Forelimb muscle (tissue), 1 donor: ENCODE data around the gene EIF5B. TPM values are rescaled to one million over a fixed set of nuclear protein-coding genes. Genes with fewer than 3 reads are reported as not detected.

Experiments used
- DNase-seq: peaks from one replicate; pipeline ENCODE4 v3.0.0-alpha.2; 2013; ENCODE audit warnings: low read depth
- polyA plus RNA-seq: library from polyadenylated mRNA; unstranded; fragments of 120-200 nt; gene quantifications from one replicate; pipeline ENCODE4 v1.2.1, GENCODE V29; 2013; ENCODE audit not compliant: insufficient read length

The EIF5B gene
- polyA plus RNA-seq, 1 donor: 53.9 TPM

- no peak for DNase-seq
Measured at GRCh38 chr2:99410276-99410675, 73.1 kb downstream of the EIF5B start.

- no peak for DNase-seq
Measured at GRCh38 chr2:99414566-99414965, 77.4 kb downstream of the EIF5B start.

- DNase-seq: no peak
Measured at GRCh38 chr2:99417396-99417795, 80.2 kb downstream of the EIF5B start.

GRCh38 chr2:99420031-99420430 lies 82.8 kb downstream of the EIF5B start:
- DNase-seq: no peak

- no peak for DNase-seq
Measured at GRCh38 chr2:99420751-99421299, 83.6 kb downstream of the EIF5B start.

- no peak for DNase-seq
Measured at GRCh38 chr2:99421469-99421868, 84.3 kb downstream of the EIF5B start.

- no peak for DNase-seq
Measured at GRCh38 chr2:99422599-99422998, 85.4 kb downstream of the EIF5B start.

GRCh38 chr2:99424371-99424770 lies 87.2 kb downstream of the EIF5B start:
- DNase-seq: no peak

- peak; percentile 43 for DNase-seq
Measured at GRCh38 chr2:99425022-99425421, 87.8 kb downstream of the EIF5B start.

GRCh38 chr2:99430614-99431291 lies 93.6 kb downstream of the EIF5B start:
- no peak for DNase-seq

GRCh38 chr2:99431587-99432275 lies 94.5 kb downstream of the EIF5B start:
- DNase-seq: no peak

GRCh38 chr2:99433340-99433739 lies 96.2 kb downstream of the EIF5B start:
- DNase-seq: no peak

GRCh38 chr2:99436874-99437273 lies 99.7 kb downstream of the EIF5B start:
- no peak for DNase-seq

- no peak for DNase-seq
Measured at GRCh38 chr2:99439971-99440505, 102.8 kb downstream of the EIF5B start.

- DNase-seq: no peak
Measured at GRCh38 chr2:99442837-99443236, 105.6 kb downstream of the EIF5B start.

GRCh38 chr2:99444222-99444621 lies 107.0 kb downstream of the EIF5B start:
- no peak for DNase-seq

- no peak for DNase-seq
Measured at GRCh38 chr2:99445065-99445464, 107.9 kb downstream of the EIF5B start.

GRCh38 chr2:99448556-99448955 lies 111.4 kb downstream of the EIF5B start:
- DNase-seq: no peak

GRCh38 chr2:99450199-99450598 lies 113.0 kb downstream of the EIF5B start:
- DNase-seq: no peak
